ENCODE measurements around the gene EPS8L1. TPM values are rescaled to one million over a fixed set of nuclear protein-coding genes. Genes with fewer than 3 reads are reported as not detected.
A peak's percentile ranks its signal among the peaks of the same experiment; 100 is the strongest.

Gene EPS8L1
- total RNA-seq, 1 experiment from 2014 or later: 10.2 TPM

- Histone ChIP-seq H3K4me1 (ENCODE audit: insufficient read depth, low read length, poor library complexity, severe bottlenecking) (no peaks in the 10 kb centered on the region), H3K9me3 (ENCODE audit: low read depth, low read length, poor library complexity, severe bottlenecking) (no peaks in the 10 kb centered on the region), H3K27me3 (replicated peaks; ENCODE audit: insufficient read depth, low read depth, low read length, poor library complexity) (no peaks in the 10 kb centered on the region), H3K27ac (ENCODE audit: low read depth, low read length, poor library complexity, severe bottlenecking) (no peak overlapping the region), H3K36me3 (ENCODE audit: insufficient read depth, low read length, poor library complexity, severe bottlenecking) (peaks cover 14% of the 10 kb centered on the region), H3K4me3 (ENCODE audit: low read depth, low read length, poor library complexity, severe bottlenecking) (no peak overlapping the region)
- CTCF ChIA-PET: no interaction called here
- TF ChIP-seq CTCF (conservative IDR thresholded peaks at IDR 0.05; ENCODE audit: low read depth, low read length): no peak
- DNase-seq (ENCODE audit: low spot score): no peak
- POLR2A ChIA-PET (ENCODE audit: low non-redundant PET): no interaction called here
- intact Hi-C loops (cut with micrococcal nuclease; ENCODE audit: unreplicated experiment): no loop called here
- no TSS peak for BruUV-seq (replicated peaks)
These were observed 34.4 kb upstream of the EPS8L1 start for GRCh38 chr19:55041244-55041626.

- DNase-seq (ENCODE audit: low spot score): no peak
- POLR2A ChIA-PET (ENCODE audit: low non-redundant PET): no interaction called here
- Histone ChIP-seq H3K27ac (ENCODE audit: low read depth, low read length, poor library complexity, severe bottlenecking) (no peak overlapping the region), H3K27me3 (replicated peaks; ENCODE audit: insufficient read depth, low read depth, low read length, poor library complexity) (no peaks in the 10 kb centered on the region), H3K4me3 (ENCODE audit: low read depth, low read length, poor library complexity, severe bottlenecking) (no peak overlapping the region), H3K4me1 (ENCODE audit: insufficient read depth, low read length, poor library complexity, severe bottlenecking) (no peaks in the 10 kb centered on the region), H3K36me3 (ENCODE audit: insufficient read depth, low read length, poor library complexity, severe bottlenecking) (peaks cover 18% of the 10 kb centered on the region), H3K9me3 (ENCODE audit: low read depth, low read length, poor library complexity, severe bottlenecking) (no peaks in the 10 kb centered on the region)
- intact Hi-C loops (cut with micrococcal nuclease; ENCODE audit: unreplicated experiment): no loop called here
- CTCF ChIA-PET: no interaction called here
- TF ChIP-seq EZH2 (IDR thresholded peaks at IDR 0.05; ENCODE audit: borderline replicate concordance, low read depth, low read length, poor library complexity, severe bottlenecking) (no peak), CTCF (conservative IDR thresholded peaks at IDR 0.05; ENCODE audit: low read depth, low read length) (no peak)
- no TSS peak for BruUV-seq (replicated peaks)
These were observed 33.9 kb upstream of the EPS8L1 start for GRCh38 chr19:55041627-55042343.

- TSS peak; percentile 14 for BruUV-seq (replicated peaks)
- TF ChIP-seq CTCF (conservative IDR thresholded peaks at IDR 0.05; ENCODE audit: low read depth, low read length) (no peak), EZH2 (IDR thresholded peaks at IDR 0.05; ENCODE audit: borderline replicate concordance, low read depth, low read length, poor library complexity, severe bottlenecking) (no peak)
- no peaks in the 10 kb centered on the region for H3K27me3 ChIP-seq (replicated peaks; ENCODE audit: insufficient read depth, low read depth, low read length, poor library complexity)
- ChIA-PET CTCF (no interaction called here), POLR2A (ENCODE audit: low non-redundant PET) (no interaction called here)
- H3K4me3 ChIP-seq (ENCODE audit: low read depth, low read length, poor library complexity, severe bottlenecking): no peak overlapping the region
- peaks cover 23% of the 10 kb centered on the region for H3K36me3 ChIP-seq (ENCODE audit: insufficient read depth, low read length, poor library complexity, severe bottlenecking)
- intact Hi-C loops (cut with micrococcal nuclease; ENCODE audit: unreplicated experiment): no loop called here
- DNase-seq (ENCODE audit: low spot score): no peak
- no peaks in the 10 kb centered on the region for H3K9me3 ChIP-seq (ENCODE audit: low read depth, low read length, poor library complexity, severe bottlenecking)
- H3K27ac ChIP-seq (ENCODE audit: low read depth, low read length, poor library complexity, severe bottlenecking): no peak overlapping the region
- H3K4me1 ChIP-seq (ENCODE audit: insufficient read depth, low read length, poor library complexity, severe bottlenecking): no peaks in the 10 kb centered on the region
These were observed 33.4 kb upstream of the EPS8L1 start for GRCh38 chr19:55042344-55042678.
